H1 (cell line): ENCODE data around the gene PTPN18. TPM values are rescaled to one million over a fixed set of nuclear protein-coding genes. Genes with fewer than 3 reads are reported as not detected.

Experiments
- ATF3 ChIP-seq: IDR thresholded peaks from 2 replicates; pipeline ENCODE4 v1.6.1; 2011; ENCODE audit warnings: low read depth, mild to moderate bottlenecking, low read length; ENCODE audit not compliant: insufficient read depth
- CHD7 ChIP-seq: fragments of 300-600 bp; sonication (generic); IDR thresholded peaks from 2 replicates; pipeline ENCODE4 v1.7.1; 2012; ENCODE audit warnings: low read length, moderate library complexity, mild to moderate bottlenecking, inconsistent platforms; ENCODE audit not compliant: insufficient replicate concordance
- CTCF ChIP-seq, 3 experiments: IDR thresholded peaks; 1 replicate in 2 of 3; 2 replicates in 1 of 3; pipeline versions ENCODE4 v1.5.1 to v1.6.1; 2011; ENCODE audit warnings: low read length in 3 of 3, mild to moderate bottlenecking in 3 of 3, inconsistent platforms in 2 of 3, low read depth in 1 of 3, moderate library complexity in 1 of 3; ENCODE audit not compliant: insufficient read depth in 1 of 3; ENCODE audit errors: control extremely low read depth in 1 of 3
- FOSL1 ChIP-seq: IDR thresholded peaks from 2 replicates; pipeline ENCODE4 v1.6.1; 2011; ENCODE audit warnings: mild to moderate bottlenecking, low read depth, low read length, moderate library complexity; ENCODE audit not compliant: insufficient read depth
- NRF1 ChIP-seq: IDR thresholded peaks from 2 replicates; pipeline ENCODE4 v1.6.1; 2011; ENCODE audit warnings: mild to moderate bottlenecking, low read depth, low read length, improper control_type of control experiment
- POLR2AphosphoS5 ChIP-seq: IDR thresholded peaks from 2 replicates; pipeline ENCODE4 v1.6.1; 2011; ENCODE audit warnings: low read depth, low read length
- RBBP5 ChIP-seq: IDR thresholded peaks from 2 replicates; pipeline ENCODE4 v1.7.1; 2012; ENCODE audit warnings: low read depth, mild to moderate bottlenecking, inconsistent platforms, low read length, moderate library complexity, borderline replicate concordance
- ZNF274 ChIP-seq: IDR thresholded peaks from 2 replicates; pipeline ENCODE4 v1.7.0; 2012; ENCODE audit warnings: low read length, borderline replicate concordance; ENCODE audit errors: extremely low read depth
- polyA plus RNA-seq, 7 experiments: library from polyadenylated mRNA; depleted of rRNA in 3 of 7; stranded (reverse) in 5 of 7; unstranded in 2 of 7; fragments of >200 nt in 5 of 7; fragments of 200-250 nt in 2 of 7; gene quantifications; 1 replicate in 5 of 7; 2 replicates in 1 of 7; 4 replicates in 1 of 7; pipeline versions ENCODE4 v1.2.1 to v1.2.3, GENCODE V29; 2011 to 2013; ENCODE audit warnings: missing spikeins in 2 of 7, mixed read lengths in 2 of 7
- total RNA-seq: library from RNA; stranded (reverse); fragmentation: NEBNext Ultra II Directional; extraction: Animal tissue kit (Norgen Biotek cat#: 25700); gene quantifications from 2 replicates; pipeline ENCODE4 v1.2.1, GENCODE V29; 2021

Gene PTPN18
- total and polyA plus RNA-seq, 2 of the 8 experiments (the other 6 are each of a cell fraction or from before 2014, with no cell fraction given), result 13.2 to 14.7 TPM

DNA sequence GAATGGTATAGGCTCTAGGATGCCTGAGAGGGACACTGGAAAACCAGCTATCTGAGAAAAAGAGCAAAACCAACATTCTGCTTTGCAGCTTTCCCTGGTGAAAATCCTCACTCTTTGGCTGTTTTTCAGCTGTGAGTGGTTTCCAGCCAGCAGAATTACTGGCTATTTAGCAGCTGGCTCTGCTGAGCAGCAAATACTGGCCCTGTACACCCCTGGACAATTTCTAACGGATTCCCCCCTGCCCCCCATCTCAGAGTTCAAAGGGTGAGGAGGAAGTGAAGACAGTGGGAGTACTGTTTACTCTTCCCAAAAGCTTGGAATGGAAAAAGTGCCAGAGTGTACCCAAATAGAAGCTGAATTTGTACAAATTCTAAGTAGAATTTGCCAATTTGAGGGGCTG lies 39.3 kb upstream of the PTPN18 start (continued):
- TF ChIP-seq CHD7, result no peak
- no peak for TF ChIP-seq RBBP5
- no peak for TF ChIP-seq CTCF (IDR thresholded peaks at IDR 0.05; ENCODE audit: control extremely low read depth in 1 of 3, insufficient read depth in 1 of 3, low read depth in 1 of 3, low read length in 3 of 3)
- TF ChIP-seq FOSL1, result no peak
- no peak for TF ChIP-seq POLR2AphosphoS5
- no peak for TF ChIP-seq ATF3
- TF ChIP-seq ZNF274, result no peak
- no peak for TF ChIP-seq NRF1
